ENCODE measurements around the gene PALD1.
"Not testable (repeated sequence)": the region's sequence is repeated elsewhere in the genome, so short reads cannot be mapped to it uniquely, and the experiment has no call there.

Gene PALD1

DNA sequence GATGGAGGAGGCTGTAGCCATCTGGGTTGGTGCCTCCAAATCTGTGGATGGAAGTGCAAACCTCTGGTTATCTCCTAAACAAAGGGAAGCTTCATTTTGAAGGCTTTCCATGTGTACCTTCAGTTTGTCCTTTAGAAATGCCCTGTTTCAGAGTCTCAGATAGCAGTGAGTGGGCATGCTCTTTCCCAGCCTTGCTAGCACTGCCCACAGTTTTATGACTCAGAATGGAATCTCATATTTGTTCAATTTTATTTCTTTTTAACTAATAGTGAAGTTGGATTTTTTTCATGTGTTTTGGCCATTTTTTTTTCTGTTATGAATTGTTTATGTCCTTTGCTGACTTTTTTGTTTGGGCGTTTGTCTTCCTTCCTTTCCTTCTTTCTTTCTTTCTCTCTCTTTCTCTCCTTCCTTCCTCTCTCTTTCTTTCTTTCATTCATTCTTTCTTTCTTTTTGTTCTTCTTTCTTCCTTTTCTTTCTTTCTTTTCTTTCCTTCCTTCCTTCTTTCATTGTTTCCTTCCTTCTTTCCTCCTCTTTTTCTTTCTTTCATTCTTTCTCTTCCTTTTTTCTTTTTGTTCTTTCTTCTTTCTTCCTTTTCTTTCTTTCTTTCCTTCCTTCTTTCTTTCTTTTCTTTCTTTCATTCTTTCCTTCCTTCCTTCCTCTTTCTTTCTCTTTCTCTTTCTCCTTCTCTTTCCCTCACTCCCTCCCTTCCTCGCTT is 98.4 kb downstream of the PALD1 start:
- no peak overlapping the region for H3K4me3 ChIP-seq (ENCODE audit: low read depth, low read length)
- in situ Hi-C loops (cut with HindIII; ENCODE audit: low sequenced_read_pairs) = no loop called here
- peak; percentile 47 for DNase-seq (ENCODE audit: low read depth, low spot score)
- TF ChIP-seq, protein P1, sequence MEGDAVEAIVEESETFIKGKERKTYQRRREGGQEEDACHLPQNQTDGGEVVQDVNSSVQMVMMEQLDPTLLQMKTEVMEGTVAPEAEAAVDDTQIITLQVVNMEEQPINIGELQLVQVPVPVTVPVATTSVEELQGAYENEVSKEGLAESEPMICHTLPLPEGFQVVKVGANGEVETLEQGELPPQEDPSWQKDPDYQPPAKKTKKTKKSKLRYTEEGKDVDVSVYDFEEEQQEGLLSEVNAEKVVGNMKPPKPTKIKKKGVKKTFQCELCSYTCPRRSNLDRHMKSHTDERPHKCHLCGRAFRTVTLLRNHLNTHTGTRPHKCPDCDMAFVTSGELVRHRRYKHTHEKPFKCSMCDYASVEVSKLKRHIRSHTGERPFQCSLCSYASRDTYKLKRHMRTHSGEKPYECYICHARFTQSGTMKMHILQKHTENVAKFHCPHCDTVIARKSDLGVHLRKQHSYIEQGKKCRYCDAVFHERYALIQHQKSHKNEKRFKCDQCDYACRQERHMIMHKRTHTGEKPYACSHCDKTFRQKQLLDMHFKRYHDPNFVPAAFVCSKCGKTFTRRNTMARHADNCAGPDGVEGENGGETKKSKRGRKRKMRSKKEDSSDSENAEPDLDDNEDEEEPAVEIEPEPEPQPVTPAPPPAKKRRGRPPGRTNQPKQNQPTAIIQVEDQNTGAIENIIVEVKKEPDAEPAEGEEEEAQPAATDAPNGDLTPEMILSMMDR (IDR thresholded peaks at IDR 0.05; ENCODE audit: low read depth, low read length) = no peak

DNA sequence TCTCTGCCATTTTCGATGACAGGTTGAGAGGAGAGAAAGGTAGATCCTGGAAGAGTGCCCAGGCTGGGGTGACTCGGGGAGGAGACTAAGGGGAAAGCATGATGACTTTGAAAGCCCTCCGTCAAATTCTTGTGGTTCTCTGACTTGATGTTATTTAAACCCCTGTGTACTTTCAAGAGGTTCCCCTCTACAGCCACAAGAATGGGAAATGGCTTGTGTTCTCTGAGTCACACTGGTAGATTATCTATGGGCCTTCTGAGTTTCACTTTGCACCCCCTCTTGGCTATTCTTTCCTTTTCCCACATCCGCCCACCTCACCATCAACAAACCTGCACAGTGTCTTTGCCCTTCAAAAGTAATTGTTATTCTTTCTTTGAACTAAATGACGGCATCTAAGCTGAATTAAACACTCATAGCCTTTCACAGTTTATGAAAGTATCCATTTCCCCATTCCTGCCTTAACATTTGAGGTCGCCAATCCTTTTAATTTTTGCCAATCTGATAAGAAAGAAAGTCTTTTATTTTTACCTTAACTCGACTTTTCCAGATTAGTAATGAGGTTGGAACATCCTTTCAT is 99.9 kb downstream of the PALD1 start:
- H3K4me3 ChIP-seq (ENCODE audit: low read depth, low read length) = no peak overlapping the region
- DNase-seq (ENCODE audit: low read depth, low spot score) = peak; percentile 98
- in situ Hi-C loops (cut with HindIII; ENCODE audit: low sequenced_read_pairs) = no loop called here
- TF ChIP-seq, protein P1 (IDR thresholded peaks at IDR 0.05; ENCODE audit: low read depth, low read length) = no peak

DNA sequence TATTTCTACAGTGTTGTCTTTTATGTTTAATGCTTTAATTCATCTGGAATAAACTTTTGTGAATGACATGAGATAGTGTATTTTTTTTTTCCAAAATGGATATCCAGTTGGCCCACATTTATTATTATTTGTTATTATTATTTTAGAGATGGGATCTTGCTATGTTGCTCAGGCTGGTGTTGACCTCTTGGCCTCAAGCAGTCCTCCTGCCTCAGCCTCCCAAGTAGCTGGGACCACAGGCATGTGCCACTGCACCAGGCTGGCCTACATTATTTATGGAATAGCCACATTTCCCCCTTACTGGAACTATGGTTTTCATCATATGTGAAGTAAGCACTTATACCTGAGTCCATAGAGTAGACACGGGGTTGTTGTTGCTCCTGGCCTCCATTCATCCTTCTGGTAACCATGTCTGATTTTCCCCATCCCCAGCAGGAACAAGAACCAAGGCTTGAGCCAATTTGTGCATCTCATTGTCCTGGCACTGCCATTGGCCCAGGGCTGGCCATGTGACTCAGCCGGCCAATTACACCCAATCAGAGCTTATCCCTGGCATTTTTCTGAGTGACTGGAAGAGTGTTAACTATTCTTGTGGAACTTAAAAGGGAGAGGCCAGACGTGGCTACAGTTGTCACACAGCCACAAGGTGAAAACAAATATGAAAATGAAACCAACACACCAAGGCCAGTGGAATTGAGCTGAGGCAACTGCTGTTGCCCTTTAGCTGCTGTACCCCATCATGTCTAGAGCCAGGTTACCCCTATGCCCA is 100.9 kb downstream of the PALD1 start:
- in situ Hi-C loops (cut with HindIII; ENCODE audit: low sequenced_read_pairs) = no loop called here
- TF ChIP-seq, protein P1 (IDR thresholded peaks at IDR 0.05; ENCODE audit: low read depth, low read length) = no peak

DNA sequence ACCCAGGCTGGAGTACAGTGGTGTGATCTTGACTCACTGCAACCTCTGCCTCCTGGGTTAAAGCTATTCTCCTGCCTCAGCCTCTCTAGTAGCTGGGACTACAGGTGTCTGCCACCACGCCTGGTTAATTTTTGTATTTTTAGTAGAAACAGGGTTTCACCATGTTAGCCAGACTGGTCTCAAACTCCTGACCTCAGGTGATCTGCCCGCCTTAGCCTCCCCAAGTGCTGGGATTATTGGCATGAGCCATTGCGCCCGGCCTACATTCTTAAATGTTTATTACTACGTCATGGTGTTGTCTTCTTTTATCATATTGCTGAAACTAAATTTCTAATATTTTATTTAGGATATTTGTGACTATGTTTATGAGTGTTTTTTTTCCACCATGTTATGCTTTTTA is 102.6 kb downstream of the PALD1 start:
- in situ Hi-C loops (cut with HindIII; ENCODE audit: low sequenced_read_pairs); H3K4me3 ChIP-seq (ENCODE audit: low read depth, low read length); DNase-seq (ENCODE audit: low read depth, low spot score): not testable (repeated sequence)

More for the DNA sequence above, 100.9 kb downstream of the PALD1 start:
- DNase-seq (ENCODE audit: low read depth, low spot score) = no peak
- no peak overlapping the region for H3K4me3 ChIP-seq (ENCODE audit: low read depth, low read length)

DNA sequence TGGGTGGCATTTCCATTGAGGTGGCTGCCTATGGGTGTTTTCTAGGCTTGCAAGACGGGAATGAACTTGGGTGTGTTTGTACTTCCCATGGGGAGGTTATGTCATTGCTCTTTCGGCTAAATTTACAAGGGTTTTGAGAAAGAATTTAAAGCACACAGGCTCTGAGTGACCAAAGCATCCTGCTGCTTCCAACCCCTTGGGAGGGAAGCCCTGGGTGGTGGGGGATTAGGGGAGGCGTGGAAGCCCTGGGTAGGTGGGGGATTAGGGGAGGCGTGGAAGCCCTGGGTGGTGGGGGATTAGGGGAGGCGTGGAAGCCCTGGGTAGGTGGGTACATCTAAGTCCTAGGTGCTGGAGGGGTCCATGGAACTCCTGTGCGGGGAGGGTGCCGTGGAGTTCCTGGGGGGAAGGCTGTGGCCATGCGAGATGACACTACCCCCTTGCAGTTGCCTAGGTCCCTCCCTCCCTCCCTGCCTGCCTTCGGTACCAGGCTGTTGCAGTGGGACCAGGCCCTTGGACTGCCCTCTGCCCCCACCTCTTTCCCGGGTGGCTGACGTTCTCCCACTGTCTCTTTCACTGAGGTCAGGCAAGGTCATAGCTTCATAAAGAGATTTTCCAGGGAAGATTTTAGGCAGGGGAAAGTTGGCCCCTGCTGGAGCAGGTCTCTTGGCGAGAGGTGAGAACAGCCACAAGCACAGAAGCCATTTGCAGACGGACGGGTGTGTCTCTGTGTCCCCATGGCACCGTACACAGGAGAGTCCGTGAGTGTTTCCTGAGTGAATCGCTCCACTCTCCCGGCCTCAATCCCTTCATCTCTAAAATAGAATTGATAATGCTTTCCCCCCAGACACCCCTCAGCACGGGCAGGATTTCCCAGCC is 104.5 kb downstream of the PALD1 start:
- no peak for DNase-seq (ENCODE audit: low read depth, low spot score)
- TF ChIP-seq, protein P1 (IDR thresholded peaks at IDR 0.05; ENCODE audit: low read depth, low read length) = no peak
- in situ Hi-C loops (cut with HindIII; ENCODE audit: low sequenced_read_pairs) = no loop called here
- no peak overlapping the region for H3K4me3 ChIP-seq (ENCODE audit: low read depth, low read length)

DNA sequence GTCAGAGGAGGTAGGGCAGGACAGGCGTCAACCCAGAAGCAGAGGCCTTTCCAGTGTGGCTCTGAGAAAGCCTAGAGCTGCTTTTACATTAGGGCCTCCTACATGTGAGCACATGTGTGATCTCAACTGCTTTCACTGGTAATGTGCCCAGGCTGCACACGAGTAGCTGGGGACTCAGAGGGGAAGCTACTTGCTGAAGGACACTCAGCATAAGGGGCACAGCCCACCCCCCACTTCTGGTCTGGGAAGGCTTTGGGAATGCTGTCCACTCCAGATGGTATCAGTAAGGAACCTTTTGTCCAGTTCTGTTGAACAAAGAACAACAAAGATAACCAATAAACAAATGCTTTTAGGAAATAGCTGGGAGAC is 105.1 kb downstream of the PALD1 start:
- TF ChIP-seq, protein P1 (IDR thresholded peaks at IDR 0.05; ENCODE audit: low read depth, low read length) = no peak
- no peak overlapping the region for H3K4me3 ChIP-seq (ENCODE audit: low read depth, low read length)
- in situ Hi-C loops (cut with HindIII; ENCODE audit: low sequenced_read_pairs) = no loop called here
- no peak for DNase-seq (ENCODE audit: low read depth, low spot score)
